Memory B cell (primary cell): ENCODE measurements around the gene NPIPB6.
"Not testable (repeated sequence)": the region's sequence is repeated elsewhere in the genome, so short reads cannot be mapped to it uniquely, and the experiment has no call there.

Source experiments
- ATAC-seq: fragments of 150-1000 bp; cut with Tn5 transposase; 2 replicates; pipeline ENCODE4 v1.10.0; 2021; ENCODE audit warnings: low read depth, mild to moderate bottlenecking, moderate library complexity
- DNase-seq, 2 donors: peaks; one replicate each; pipeline ENCODE4 v3.0.0; 2022; ENCODE audit warnings: low spot score in 2 of 2
- H3K27ac Mint-ChIP-seq: one replicate; pipeline ENCODE4 v1.8.0; 2022; ENCODE audit warnings: mild to moderate bottlenecking, moderate library complexity, mixed read lengths
- H3K27me3 Mint-ChIP-seq: one replicate; pipeline ENCODE4 v1.8.0; 2022; ENCODE audit warnings: mixed read lengths
- H3K36me3 Mint-ChIP-seq: one replicate; pipeline ENCODE4 v1.8.0; 2022; ENCODE audit warnings: mild to moderate bottlenecking, mixed read lengths
- H3K4me1 Mint-ChIP-seq: one replicate; pipeline ENCODE4 v1.8.0; 2022; ENCODE audit warnings: mixed read lengths
- H3K4me3 Mint-ChIP-seq: one replicate; pipeline ENCODE4 v1.8.0; 2022; ENCODE audit warnings: mild to moderate bottlenecking, moderate library complexity, mixed read lengths
- H3K9me3 Mint-ChIP-seq: one replicate; pipeline ENCODE4 v1.8.0; 2022; ENCODE audit warnings: mixed read lengths

The NPIPB6 gene

GRCh38 chr16:28335678-28336077 is 27.6 kb downstream of the NPIPB6 start:
- not testable (repeated sequence) for H3K36me3 Mint-ChIP-seq, H3K4me3 Mint-ChIP-seq

GRCh38 chr16:28332632-28333031 is 30.7 kb downstream of the NPIPB6 start:
- not testable (repeated sequence) for H3K36me3 Mint-ChIP-seq, H3K27ac Mint-ChIP-seq, H3K9me3 Mint-ChIP-seq, ATAC-seq, H3K4me3 Mint-ChIP-seq, DNase-seq, H3K27me3 Mint-ChIP-seq, H3K4me1 Mint-ChIP-seq

More at GRCh38 chr16:28335678-28336077, 27.6 kb downstream of the NPIPB6 start:
- not testable (repeated sequence) for ATAC-seq, H3K27me3 Mint-ChIP-seq, H3K9me3 Mint-ChIP-seq, H3K4me1 Mint-ChIP-seq, H3K27ac Mint-ChIP-seq, DNase-seq

DNA sequence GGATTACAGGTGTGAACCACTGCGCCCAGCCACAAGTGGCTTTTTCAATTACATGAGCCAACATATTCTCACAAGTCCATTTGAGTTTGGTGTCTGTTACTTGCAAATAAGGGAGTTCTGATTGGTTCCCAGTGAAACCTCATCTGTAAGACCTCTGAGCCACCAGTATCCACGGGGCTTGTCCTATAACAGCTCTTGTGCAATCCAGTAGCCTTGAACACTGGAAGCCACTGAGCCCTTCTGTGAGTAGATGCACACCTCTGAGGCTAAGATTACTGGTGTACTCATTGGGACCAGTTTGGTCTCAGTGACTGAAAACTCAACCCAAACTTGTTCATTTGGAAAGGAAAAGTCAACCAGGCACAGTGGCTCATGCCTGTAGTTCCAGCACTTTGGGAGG is 32.3 kb downstream of the NPIPB6 start:
- H3K4me3 Mint-ChIP-seq, H3K9me3 Mint-ChIP-seq, H3K4me1 Mint-ChIP-seq, DNase-seq, H3K27me3 Mint-ChIP-seq, ATAC-seq, H3K36me3 Mint-ChIP-seq, H3K27ac Mint-ChIP-seq: not testable (repeated sequence)

DNA sequence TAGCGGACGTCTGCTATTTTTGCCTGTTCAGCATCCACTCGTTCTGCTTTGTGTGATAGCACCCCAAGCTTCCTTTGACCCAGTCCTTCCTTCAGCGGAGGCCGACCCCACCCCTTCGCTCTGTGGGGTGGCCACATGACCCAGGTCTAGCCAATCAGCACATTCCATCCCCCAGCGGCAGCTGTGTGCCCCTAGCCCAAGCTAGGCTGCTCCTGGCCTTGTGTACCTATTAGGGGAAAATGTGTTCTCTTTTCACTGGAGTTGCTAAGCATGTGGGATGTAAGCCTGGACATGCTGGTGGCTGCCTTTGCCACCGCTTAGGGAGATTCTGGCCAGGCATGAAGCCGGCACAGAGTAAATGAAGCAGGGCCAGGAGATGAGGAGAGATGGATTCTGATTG is 33.1 kb downstream of the NPIPB6 start:
- DNase-seq, H3K4me3 Mint-ChIP-seq, H3K9me3 Mint-ChIP-seq, H3K27me3 Mint-ChIP-seq, H3K4me1 Mint-ChIP-seq, H3K27ac Mint-ChIP-seq, H3K36me3 Mint-ChIP-seq: not testable (repeated sequence)
- ATAC-seq = peak; percentile 27

- no peaks in the 10 kb centered on the region for H3K27me3 Mint-ChIP-seq
- DNase-seq (peak; percentile 75 to 80), ATAC-seq (peak; percentile 98)
- H3K27ac Mint-ChIP-seq = no peak overlapping the region
- no peaks in the 10 kb centered on the region for H3K36me3 Mint-ChIP-seq
- H3K9me3 Mint-ChIP-seq = no peaks in the 10 kb centered on the region
- no peak overlapping the region for H3K4me3 Mint-ChIP-seq
- peaks cover 8% of the 10 kb centered on the region for H3K4me1 Mint-ChIP-seq
Measured at GRCh38 chr16:28326881-28327610, 36.3 kb downstream of the NPIPB6 start.

DNA sequence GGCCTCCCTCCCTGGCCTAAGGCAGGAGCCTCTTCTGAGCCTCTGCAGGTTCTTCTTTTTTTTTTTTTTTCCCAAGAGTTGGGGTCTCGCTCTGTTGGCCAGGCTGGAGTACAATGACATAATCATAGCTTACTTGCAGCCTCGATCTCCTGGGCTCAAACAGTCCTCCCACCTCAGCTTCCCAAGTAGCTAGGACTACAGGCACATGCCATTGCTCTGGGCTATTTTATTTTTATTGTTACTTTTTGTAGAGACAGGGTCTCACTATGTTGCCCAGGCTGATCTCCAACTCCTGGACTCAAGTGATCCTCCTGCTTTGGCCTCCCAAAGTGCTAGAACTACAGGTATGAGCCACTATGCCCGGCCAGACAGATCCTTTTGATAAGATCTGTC is 38.4 kb downstream of the NPIPB6 start:
- no peaks in the 10 kb centered on the region for H3K36me3 Mint-ChIP-seq
- H3K27ac Mint-ChIP-seq = no peak overlapping the region
- ATAC-seq (no peak), DNase-seq (no peak)
- H3K4me1 Mint-ChIP-seq = peaks cover 5% of the 10 kb centered on the region
- H3K9me3 Mint-ChIP-seq = no peaks in the 10 kb centered on the region
- H3K27me3 Mint-ChIP-seq = no peaks in the 10 kb centered on the region
- no peak overlapping the region for H3K4me3 Mint-ChIP-seq

DNA sequence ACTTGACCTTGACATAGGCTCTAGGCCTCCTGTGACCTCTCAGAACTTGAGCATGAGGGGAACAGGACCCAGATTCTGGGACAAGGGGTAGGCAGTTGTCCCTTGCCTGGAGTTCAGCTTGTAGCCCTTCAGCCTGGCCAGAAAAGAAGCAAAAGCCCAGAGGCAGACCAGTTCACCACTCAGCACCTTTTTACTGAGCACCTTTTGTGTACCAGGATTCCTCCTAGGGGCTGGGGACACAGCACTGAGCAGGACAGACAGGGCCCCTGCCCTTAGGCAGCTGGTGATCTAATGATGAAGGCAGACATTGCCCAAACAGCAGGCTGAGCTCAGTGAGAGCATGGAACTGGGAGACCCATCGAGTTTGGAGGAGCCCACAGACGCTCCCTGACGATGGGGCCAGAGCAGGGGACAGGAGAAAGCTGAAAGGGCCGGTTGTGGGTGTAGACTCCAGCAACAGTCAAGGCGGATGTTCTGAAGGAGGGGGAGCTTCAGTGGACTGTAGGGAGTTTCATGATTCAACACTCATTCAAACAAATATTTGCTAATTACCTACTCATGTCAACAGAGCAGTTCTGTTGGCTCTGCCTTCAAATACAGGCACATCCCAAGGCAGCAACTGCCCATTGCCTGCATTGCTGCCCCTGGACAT is 38.9 kb downstream of the NPIPB6 start:
- DNase-seq (no peak), ATAC-seq (no peak)
- H3K4me1 Mint-ChIP-seq = peaks cover 5% of the 10 kb centered on the region
- no peaks in the 10 kb centered on the region for H3K27me3 Mint-ChIP-seq
- no peaks in the 10 kb centered on the region for H3K9me3 Mint-ChIP-seq
- H3K27ac Mint-ChIP-seq = no peak overlapping the region
- H3K36me3 Mint-ChIP-seq = no peaks in the 10 kb centered on the region
- H3K4me3 Mint-ChIP-seq = no peak overlapping the region

DNA sequence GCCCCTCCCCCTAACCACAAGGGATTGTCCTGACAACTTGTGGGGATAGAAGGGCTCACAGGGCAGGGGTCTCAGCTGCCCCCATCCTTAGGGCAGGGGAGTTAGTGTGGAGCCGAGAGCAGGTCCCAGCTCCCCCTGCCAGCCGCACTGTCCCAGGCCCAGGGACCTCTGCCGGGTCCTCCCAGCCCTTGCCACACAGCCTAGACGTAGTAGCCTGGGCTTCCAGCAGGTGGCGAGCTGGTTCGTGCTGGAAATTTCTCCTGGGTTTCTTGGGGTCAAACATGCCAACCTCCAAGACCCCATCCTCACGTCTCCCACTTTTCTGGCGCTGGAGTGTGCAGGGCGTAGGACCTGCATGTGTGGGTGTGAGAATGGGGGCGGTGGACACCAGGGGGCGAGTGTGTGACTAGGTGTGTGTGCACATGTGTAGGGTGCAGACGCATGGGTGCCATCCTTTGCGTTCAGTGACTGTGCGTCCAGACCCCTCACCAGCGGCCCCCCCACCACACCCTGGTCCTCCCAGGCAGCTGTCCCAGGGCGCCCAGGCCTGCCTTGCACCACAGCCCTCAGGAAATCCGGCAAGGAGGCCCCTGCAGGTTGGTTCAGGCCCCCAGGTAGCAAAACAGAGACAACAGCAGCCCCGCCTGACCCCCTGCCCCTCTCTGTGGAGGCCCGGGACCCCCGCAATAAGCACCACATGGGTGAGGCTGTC is 41.5 kb downstream of the NPIPB6 start:
- Mint-ChIP-seq H3K4me1 (peaks cover 4% of the 10 kb centered on the region), H3K27me3 (no peaks in the 10 kb centered on the region), H3K27ac (no peak overlapping the region), H3K36me3 (no peaks in the 10 kb centered on the region), H3K4me3 (no peak overlapping the region), H3K9me3 (no peaks in the 10 kb centered on the region)
- DNase-seq (peak; percentile 38 to 62), ATAC-seq (peak; percentile 71)

DNA sequence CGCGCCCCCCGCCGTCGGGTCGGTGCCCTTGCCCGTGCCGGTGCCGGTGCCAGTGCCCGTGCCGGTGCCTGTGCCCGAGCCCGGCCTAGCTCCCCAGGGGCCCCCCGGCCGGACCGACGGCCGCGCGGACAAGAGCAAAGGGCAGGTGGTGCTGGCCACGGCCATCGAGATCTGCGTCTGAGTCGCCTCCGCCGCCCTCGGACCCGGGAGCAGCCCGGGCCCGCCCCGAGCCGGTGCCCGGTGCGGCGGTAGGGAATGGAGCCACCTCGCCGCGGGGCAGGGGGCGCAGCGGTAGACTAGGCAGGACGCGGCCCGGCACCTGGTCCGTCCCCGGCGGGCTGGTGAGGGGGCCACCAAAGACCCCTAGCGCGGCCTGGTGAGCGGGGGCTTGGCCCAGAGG is 42.6 kb downstream of the NPIPB6 start:
- ATAC-seq = no peak
- Mint-ChIP-seq H3K4me3 (no peak overlapping the region), H3K4me1 (peaks cover 3% of the 10 kb centered on the region)

DNA sequence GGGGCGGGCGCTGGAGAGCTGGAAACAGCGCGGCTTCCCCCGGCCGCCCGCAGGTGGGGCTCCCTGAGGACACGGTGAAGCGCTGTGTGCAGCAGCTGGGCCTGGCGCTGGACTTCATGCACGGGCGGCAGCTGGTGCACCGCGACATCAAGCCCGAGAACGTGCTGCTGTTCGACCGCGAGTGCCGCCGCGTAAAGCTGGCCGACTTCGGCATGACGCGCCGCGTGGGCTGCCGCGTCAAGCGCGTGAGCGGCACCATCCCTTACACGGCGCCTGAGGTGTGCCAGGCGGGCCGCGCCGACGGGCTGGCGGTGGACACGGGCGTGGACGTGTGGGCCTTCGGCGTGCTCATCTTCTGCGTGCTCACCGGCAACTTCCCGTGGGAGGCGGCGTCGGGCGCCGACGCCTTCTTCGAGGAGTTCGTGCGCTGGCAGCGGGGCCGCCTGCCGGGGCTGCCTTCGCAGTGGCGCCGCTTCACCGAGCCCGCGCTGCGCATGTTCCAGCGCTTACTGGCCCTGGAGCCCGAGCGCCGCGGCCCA is 43.2 kb downstream of the NPIPB6 start:
- H3K4me3 Mint-ChIP-seq = no peak overlapping the region
- H3K27me3 Mint-ChIP-seq = peaks cover 1% of the 10 kb centered on the region
- H3K4me1 Mint-ChIP-seq = peaks cover 3% of the 10 kb centered on the region
- no peak for DNase-seq
- ATAC-seq = no peak
- no peaks in the 10 kb centered on the region for H3K36me3 Mint-ChIP-seq
- no peaks in the 10 kb centered on the region for H3K9me3 Mint-ChIP-seq
- no peak overlapping the region for H3K27ac Mint-ChIP-seq

More for the DNA sequence above, 42.6 kb downstream of the NPIPB6 start:
- Mint-ChIP-seq H3K36me3 (no peaks in the 10 kb centered on the region), H3K27ac (no peak overlapping the region), H3K27me3 (no peaks in the 10 kb centered on the region), H3K9me3 (no peaks in the 10 kb centered on the region)
- no peak for DNase-seq

GRCh38 chr16:28319476-28320022 is 43.8 kb downstream of the NPIPB6 start:
- Mint-ChIP-seq H3K4me1 (peaks cover 3% of the 10 kb centered on the region), H3K27me3 (peaks cover 2% of the 10 kb centered on the region), H3K36me3 (no peaks in the 10 kb centered on the region), H3K4me3 (no peak overlapping the region), H3K9me3 (no peaks in the 10 kb centered on the region), H3K27ac (no peak overlapping the region)
- ATAC-seq = no peak
- no peak for DNase-seq

DNA sequence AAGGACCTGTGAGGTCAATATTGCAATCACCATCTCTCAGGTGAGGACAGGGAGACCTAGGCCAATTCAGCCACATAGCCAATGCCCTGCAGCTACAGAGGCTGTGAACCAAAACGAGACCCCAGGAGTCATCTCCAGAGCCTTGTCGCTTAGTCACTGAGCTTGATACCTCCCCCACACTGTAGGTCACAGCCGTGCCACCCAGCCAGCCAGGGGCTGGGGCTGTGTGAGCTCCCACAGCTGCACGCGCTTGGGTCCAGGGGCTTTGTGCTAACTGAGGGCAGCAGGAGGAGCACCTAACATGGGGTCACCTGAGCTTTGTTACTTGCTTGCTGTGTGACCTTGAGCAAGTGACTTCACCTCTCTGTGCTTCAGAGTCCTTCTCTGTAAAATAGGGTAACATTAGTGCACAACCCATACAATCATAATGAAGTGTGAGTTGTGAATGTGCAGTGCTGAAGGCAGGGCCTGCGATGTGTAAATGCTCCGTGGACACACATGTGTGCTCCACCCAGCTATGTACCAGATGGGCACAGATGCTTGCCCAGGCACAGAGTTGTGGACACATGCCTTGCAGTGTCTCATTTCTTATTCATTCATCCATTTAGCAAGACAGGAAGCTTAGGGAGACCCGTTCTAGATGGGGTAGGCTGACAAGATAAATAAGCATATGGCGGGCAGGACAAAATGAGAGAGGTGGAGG is 45.1 kb downstream of the NPIPB6 start:
- Mint-ChIP-seq H3K4me1 (peaks cover 3% of the 10 kb centered on the region), H3K27me3 (peaks cover 2% of the 10 kb centered on the region), H3K9me3 (no peaks in the 10 kb centered on the region), H3K4me3 (no peak overlapping the region), H3K36me3 (no peaks in the 10 kb centered on the region), H3K27ac (no peak overlapping the region)
- DNase-seq = no peak
- ATAC-seq = no peak

DNA sequence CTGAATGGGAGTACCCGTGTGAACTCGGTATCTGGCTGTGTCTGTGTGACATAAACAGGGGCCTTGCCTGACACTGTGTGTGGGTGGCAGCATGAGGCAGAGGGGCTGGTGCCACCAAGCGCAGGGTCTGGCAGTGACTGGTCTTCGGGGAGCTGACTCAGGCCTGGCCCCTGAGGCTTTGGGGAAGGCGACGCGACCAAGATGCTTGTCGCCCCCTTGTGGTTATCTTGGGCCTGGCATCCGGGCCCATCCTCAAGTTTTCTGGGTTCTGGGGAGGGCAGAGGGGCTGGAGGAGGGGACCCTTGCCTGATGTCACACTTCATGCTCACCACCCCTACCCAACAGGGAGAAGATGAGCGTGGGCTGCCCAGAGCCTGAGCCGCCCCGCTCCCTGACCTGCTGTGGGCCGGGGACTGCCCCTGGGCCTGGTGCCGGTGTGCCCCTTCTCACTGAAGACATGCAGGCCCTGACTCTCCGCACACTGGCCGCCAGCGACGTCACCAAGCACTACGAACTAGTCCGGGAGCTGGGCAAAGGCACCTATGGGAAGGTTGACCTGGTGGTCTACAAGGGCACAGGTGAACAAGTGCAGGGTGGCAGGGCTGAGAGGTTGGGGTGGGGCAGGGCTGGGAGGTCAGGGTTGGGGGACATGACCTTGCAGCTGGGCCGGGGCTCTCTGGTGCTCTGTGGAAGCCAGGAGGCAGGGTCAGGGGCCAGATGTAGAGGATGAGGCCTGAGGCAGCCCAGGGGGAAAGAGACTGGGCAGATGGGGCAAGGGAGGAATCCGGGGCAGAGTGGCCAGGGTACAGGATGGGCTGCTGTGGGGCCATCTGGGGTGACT is 46.0 kb downstream of the NPIPB6 start:
- DNase-seq (peak; percentile 69 to 81), ATAC-seq (peak; percentile 72)
- Mint-ChIP-seq H3K4me1 (peaks cover 3% of the 10 kb centered on the region), H3K36me3 (no peaks in the 10 kb centered on the region), H3K9me3 (no peaks in the 10 kb centered on the region), H3K27ac (no peak overlapping the region), H3K4me3 (no peak overlapping the region), H3K27me3 (peaks cover 3% of the 10 kb centered on the region)
